Choroid plexus epithelial cell (primary cell): Measurements from ENCODE around the gene SMURF1.

ENCODE experiments used
- DNase-seq: peaks from one replicate; pipeline ENCODE4 v3.0.0-alpha.2; 2010; ENCODE audit warnings: low read depth
- H3K4me3 ChIP-seq: 2 replicates; pipeline ENCODE4 v1.5.1; 2011; ENCODE audit warnings: low read depth, mild to moderate bottlenecking, control low read depth, low read length, moderate library complexity
- CTCF ChIP-seq: conservative IDR thresholded peaks from 2 replicates; pipeline ENCODE4 v1.5.1; 2011; ENCODE audit warnings: low read depth, mild to moderate bottlenecking, control low read depth, inconsistent platforms, low read length, moderate library complexity

SMURF1 gene

GRCh38 chr7:98990356-98990755, 153.6 kb downstream of the SMURF1 start:
- TF ChIP-seq CTCF: no peak
- no peak for DNase-seq
- H3K4me3 ChIP-seq: no peak overlapping the region

- H3K4me3 ChIP-seq: no peak overlapping the region
- no peak for TF ChIP-seq CTCF
- DNase-seq: no peak
Observed at GRCh38 chr7:98988641-98989040, 155.3 kb downstream of the SMURF1 start.

- no peak overlapping the region for H3K4me3 ChIP-seq
- no peak for DNase-seq
- no peak for TF ChIP-seq CTCF
Observed at GRCh38 chr7:98985945-98986344, 158.0 kb downstream of the SMURF1 start.

- no peak for TF ChIP-seq CTCF
- H3K4me3 ChIP-seq: no peak overlapping the region
- no peak for DNase-seq
Observed at GRCh38 chr7:98985406-98985805, 158.5 kb downstream of the SMURF1 start.

- H3K4me3 ChIP-seq: no peak overlapping the region
- no peak for TF ChIP-seq CTCF
- DNase-seq: no peak
Observed at GRCh38 chr7:98984126-98984525, 159.8 kb downstream of the SMURF1 start.

- no peak overlapping the region for H3K4me3 ChIP-seq
- no peak for DNase-seq
- no peak for TF ChIP-seq CTCF
Observed at GRCh38 chr7:98982686-98983085, 161.2 kb downstream of the SMURF1 start.

- H3K4me3 ChIP-seq: no peak overlapping the region
- no peak for DNase-seq
- TF ChIP-seq CTCF: no peak
Observed at GRCh38 chr7:98981701-98982100, 162.2 kb downstream of the SMURF1 start.
